Measurements from ENCODE around the gene CHRM4.

The CHRM4 gene

DNA sequence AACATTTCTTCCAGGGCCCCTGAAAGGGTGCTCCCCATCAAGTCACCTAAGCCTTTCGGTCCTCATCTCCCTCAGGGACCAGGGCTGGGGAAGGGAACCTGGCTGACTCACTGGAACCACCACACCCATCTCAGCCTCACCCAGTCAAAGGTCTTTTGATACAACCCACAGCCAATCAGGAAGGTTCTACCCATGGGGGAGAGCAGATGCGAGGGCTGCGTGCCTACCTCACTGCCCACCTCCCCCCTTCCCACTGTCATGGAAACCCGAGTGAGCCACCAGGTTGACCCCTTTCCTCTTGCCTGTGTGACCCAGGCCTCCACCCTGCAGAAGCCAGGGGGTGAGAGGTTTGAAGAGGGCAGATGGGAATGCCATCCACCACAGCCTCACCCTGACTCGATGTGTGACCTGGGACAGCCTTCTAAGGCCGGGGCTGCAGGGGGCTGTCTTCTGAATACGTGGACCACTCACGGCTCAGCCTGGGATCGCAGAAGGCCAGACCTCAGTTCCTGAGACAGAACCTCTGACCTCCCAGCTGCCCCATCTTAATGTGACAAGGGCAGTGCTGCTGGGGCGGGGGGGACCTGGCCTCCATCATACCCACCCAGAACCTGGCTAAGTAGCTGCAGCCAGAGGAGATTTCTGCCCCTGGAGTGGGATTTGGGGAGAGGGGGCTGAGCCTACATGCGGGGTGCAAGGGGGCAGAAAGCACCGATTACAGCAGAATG, 7.4 kb downstream of the CHRM4 start:
- Histone ChIP-seq H3K27ac (replicated peaks) (no peak overlapping the region), H3K27me3 (ENCODE audit: insufficient read depth, poor library complexity, severe bottlenecking) (peaks cover 21% of the 10 kb centered on the region), H3K4me3 (replicated peaks; ENCODE audit: insufficient read depth, low read length) (no peak overlapping the region)
- TF ChIP-seq, protein P1, sequence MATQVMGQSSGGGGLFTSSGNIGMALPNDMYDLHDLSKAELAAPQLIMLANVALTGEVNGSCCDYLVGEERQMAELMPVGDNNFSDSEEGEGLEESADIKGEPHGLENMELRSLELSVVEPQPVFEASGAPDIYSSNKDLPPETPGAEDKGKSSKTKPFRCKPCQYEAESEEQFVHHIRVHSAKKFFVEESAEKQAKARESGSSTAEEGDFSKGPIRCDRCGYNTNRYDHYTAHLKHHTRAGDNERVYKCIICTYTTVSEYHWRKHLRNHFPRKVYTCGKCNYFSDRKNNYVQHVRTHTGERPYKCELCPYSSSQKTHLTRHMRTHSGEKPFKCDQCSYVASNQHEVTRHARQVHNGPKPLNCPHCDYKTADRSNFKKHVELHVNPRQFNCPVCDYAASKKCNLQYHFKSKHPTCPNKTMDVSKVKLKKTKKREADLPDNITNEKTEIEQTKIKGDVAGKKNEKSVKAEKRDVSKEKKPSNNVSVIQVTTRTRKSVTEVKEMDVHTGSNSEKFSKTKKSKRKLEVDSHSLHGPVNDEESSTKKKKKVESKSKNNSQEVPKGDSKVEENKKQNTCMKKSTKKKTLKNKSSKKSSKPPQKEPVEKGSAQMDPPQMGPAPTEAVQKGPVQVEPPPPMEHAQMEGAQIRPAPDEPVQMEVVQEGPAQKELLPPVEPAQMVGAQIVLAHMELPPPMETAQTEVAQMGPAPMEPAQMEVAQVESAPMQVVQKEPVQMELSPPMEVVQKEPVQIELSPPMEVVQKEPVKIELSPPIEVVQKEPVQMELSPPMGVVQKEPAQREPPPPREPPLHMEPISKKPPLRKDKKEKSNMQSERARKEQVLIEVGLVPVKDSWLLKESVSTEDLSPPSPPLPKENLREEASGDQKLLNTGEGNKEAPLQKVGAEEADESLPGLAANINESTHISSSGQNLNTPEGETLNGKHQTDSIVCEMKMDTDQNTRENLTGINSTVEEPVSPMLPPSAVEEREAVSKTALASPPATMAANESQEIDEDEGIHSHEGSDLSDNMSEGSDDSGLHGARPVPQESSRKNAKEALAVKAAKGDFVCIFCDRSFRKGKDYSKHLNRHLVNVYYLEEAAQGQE (IDR thresholded peaks at IDR 0.05; ENCODE audit: insufficient replicate concordance, low read depth) = no peak
- no peak for TF ChIP-seq CTCF (IDR thresholded peaks at IDR 0.05; ENCODE audit: insufficient read depth, low read length)
- no peak for TF ChIP-seq POLR2AphosphoS5 (IDR thresholded peaks at IDR 0.05; ENCODE audit: low read depth)
- TF ChIP-seq SPI1 (IDR thresholded peaks at IDR 0.05; ENCODE audit: borderline replicate concordance, low read depth) = no peak
- TF ChIP-seq GABPA (IDR thresholded peaks at IDR 0.05; ENCODE audit: low read depth) = no peak
- DNase-seq (ENCODE audit: low read depth in 1 of 2, low spot score in 1 of 2) = no peak

DNA sequence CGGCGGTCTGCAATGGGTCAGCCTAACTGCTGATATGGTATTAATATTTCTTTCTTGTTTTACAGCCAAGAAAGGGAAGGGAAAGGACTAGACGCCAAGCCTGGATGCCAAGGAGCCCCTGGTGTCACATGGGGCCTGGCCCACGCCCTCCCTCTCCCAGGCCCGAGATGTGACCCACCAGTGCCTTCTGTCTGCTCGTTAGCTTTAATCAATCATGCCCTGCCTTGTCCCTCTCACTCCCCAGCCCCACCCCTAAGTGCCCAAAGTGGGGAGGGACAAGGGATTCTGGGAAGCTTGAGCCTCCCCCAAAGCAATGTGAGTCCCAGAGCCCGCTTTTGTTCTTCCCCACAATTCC, 8.2 kb downstream of the CHRM4 start:
- Histone ChIP-seq H3K27ac (replicated peaks) (no peak overlapping the region), H3K27me3 (ENCODE audit: insufficient read depth, poor library complexity, severe bottlenecking) (peaks cover 15% of the 10 kb centered on the region), H3K4me3 (replicated peaks; ENCODE audit: insufficient read depth, low read length) (no peak overlapping the region)
- no peak for DNase-seq (ENCODE audit: low read depth in 1 of 2, low spot score in 1 of 2)
- TF ChIP-seq GABPA (IDR thresholded peaks at IDR 0.05; ENCODE audit: low read depth) (no peak), SPI1 (IDR thresholded peaks at IDR 0.05; ENCODE audit: borderline replicate concordance, low read depth) (no peak)
- TF ChIP-seq, protein P1 (IDR thresholded peaks at IDR 0.05; ENCODE audit: insufficient replicate concordance, low read depth) = no peak

DNA sequence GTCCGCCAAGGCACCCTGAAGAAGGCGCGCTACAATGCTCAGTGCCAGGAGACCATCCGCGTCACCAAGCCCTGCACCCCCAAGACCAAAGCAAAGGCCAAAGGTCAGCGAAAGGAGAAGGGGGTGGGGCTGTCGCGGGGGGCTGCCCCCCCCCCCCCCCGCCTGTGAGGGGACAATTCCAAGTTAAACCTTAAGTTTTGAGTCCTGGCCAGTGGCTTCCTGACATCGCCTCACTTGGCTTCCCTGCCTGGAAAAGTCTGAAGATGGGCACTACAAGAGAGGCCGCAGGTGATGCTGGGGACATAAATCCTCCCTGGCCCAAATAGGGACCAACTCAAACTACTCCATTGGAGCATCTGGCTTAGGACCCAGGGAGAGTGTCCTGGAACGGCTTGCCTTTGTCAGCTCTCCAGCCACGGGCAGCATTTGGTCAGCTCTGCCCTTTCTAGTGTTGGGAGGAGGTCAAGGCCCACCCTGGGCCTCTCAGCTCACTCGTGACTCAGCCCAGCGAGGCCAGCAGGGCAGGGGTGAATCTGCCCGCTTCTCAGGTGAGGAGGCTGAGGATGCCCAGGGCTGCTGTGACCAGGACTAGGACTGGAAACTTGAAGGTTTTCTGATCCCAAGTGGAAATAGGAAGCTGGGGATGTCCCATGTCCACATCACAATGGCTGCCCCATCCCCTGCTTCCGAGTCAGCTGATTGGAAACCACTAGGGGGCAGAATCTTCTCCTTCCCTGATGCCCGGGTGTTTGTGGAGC, 8.8 kb downstream of the CHRM4 start:
- TF ChIP-seq POLR2AphosphoS5 (IDR thresholded peaks at IDR 0.05; ENCODE audit: low read depth) (no peak), CTCF (IDR thresholded peaks at IDR 0.05; ENCODE audit: insufficient read depth, low read length) (peak; percentile 18)
- Histone ChIP-seq H3K4me3 (replicated peaks; ENCODE audit: insufficient read depth, low read length) (no peak overlapping the region), H3K27me3 (ENCODE audit: insufficient read depth, poor library complexity, severe bottlenecking) (peaks cover 15% of the 10 kb centered on the region), H3K27ac (replicated peaks) (no peak overlapping the region)
- DNase-seq (ENCODE audit: low read depth in 1 of 2, low spot score in 1 of 2) = no peak

GRCh38 chr11:46381819-46382645, 9.5 kb downstream of the CHRM4 start:
- no peak for TF ChIP-seq GABPA (IDR thresholded peaks at IDR 0.05; ENCODE audit: low read depth)
- no peak for TF ChIP-seq SPI1 (IDR thresholded peaks at IDR 0.05; ENCODE audit: borderline replicate concordance, low read depth)
- TF ChIP-seq CTCF (IDR thresholded peaks at IDR 0.05; ENCODE audit: insufficient read depth, low read length) = no peak
- TF ChIP-seq, protein P1 (IDR thresholded peaks at IDR 0.05; ENCODE audit: insufficient replicate concordance, low read depth) = no peak
- TF ChIP-seq POLR2AphosphoS5 (IDR thresholded peaks at IDR 0.05; ENCODE audit: low read depth) = no peak
- H3K27me3 ChIP-seq (ENCODE audit: insufficient read depth, poor library complexity, severe bottlenecking) = peaks cover 15% of the 10 kb centered on the region
- DNase-seq (ENCODE audit: low read depth in 1 of 2, low spot score in 1 of 2) = no peak
- H3K27ac ChIP-seq (replicated peaks) = no peak overlapping the region
- no peak overlapping the region for H3K4me3 ChIP-seq (replicated peaks; ENCODE audit: insufficient read depth, low read length)
